CD4-positive, alpha-beta T cell (primary cell): ENCODE data around the gene ZNF888. TPM values are rescaled to one million over a fixed set of nuclear protein-coding genes. Genes with fewer than 3 reads are reported as not detected.
A peak's percentile ranks its signal among the peaks of the same experiment; 100 is the strongest.
"Not testable (repeated sequence)": the region's sequence is repeated elsewhere in the genome, so short reads cannot be mapped to it uniquely, and the experiment has no call there.

Source experiments
- ATAC-seq: fragments of 200-7000 bp; cut with Tn5 transposase; one replicate; pipeline ENCODE4 v1.10.0; 2022; ENCODE audit warnings: mild to moderate bottlenecking; ENCODE audit not compliant: poor library complexity
- CTCF ChIA-PET: fragments of 350-600 bp; sonication (Branson Sonifier 250); formaldehyde crosslinking; loops from one replicate; lab custom pipeline; 2021; ENCODE audit warnings: antibody characterized with exemption, inconsistent platforms; lab: Charles Lee
- POLR2A ChIA-PET: fragments of 350-600 bp; sonication (Branson Sonifier 250); formaldehyde crosslinking; loops from one replicate; lab custom pipeline; 2021; ENCODE audit warnings: antibody characterized with exemption, inconsistent platforms; lab: Charles Lee
- DNase-seq, 14 experiments: peaks; one replicate each; pipeline ENCODE4 v3.0.0-alpha.2; 2013 to 2020; ENCODE audit warnings: mixed read lengths in 2 of 14
- H3K27ac ChIP-seq, 2 donors: one replicate each; pipeline versions ENCODE4 v1.5.1 to v1.7.0; 2013; ENCODE audit warnings: low read length in 2 of 2, low read depth in 1 of 2, mild to moderate bottlenecking in 1 of 2
- H3K27me3 ChIP-seq, 2 experiments: 1 replicate in 1 of 2; 2 replicates in 1 of 2; pipeline versions ENCODE4 v1.6.1 to v1.7.0; 2013; ENCODE audit warnings: low read length in 2 of 2, control low read depth in 1 of 2, mild to moderate bottlenecking in 1 of 2, moderate library complexity in 1 of 2; ENCODE audit not compliant: insufficient read depth in 2 of 2, control insufficient read depth in 1 of 2
- H3K36me3 ChIP-seq: one replicate; pipeline ENCODE4 v1.6.1; 2013; ENCODE audit warnings: low read length, control low read depth; ENCODE audit not compliant: insufficient read depth
- H3K4me1 ChIP-seq: one replicate; pipeline ENCODE4 v1.6.1; 2013; ENCODE audit warnings: low read length, control low read depth; ENCODE audit not compliant: insufficient read depth
- H3K4me3 ChIP-seq: one replicate; pipeline ENCODE4 v1.5.1; 2013; ENCODE audit warnings: mild to moderate bottlenecking, low read length, moderate library complexity
- H3K9me3 ChIP-seq, 2 experiments: 1 replicate in 1 of 2; 2 replicates in 1 of 2; pipeline versions ENCODE4 v1.6.1 to v1.7.0; 2013; ENCODE audit warnings: low read length in 2 of 2, mild to moderate bottlenecking in 2 of 2, control low read depth in 1 of 2, moderate library complexity in 1 of 2; ENCODE audit not compliant: control insufficient read depth in 1 of 2, insufficient read depth in 1 of 2
- H3K27ac Mint-ChIP-seq: one replicate; pipeline ENCODE4 v1.8.0; 2020; ENCODE audit warnings: mixed read lengths
- H3K27me3 Mint-ChIP-seq: one replicate; pipeline ENCODE4 v1.8.0; 2021; ENCODE audit warnings: mixed read lengths
- H3K36me3 Mint-ChIP-seq: one replicate; pipeline ENCODE4 v1.8.0; 2021; ENCODE audit warnings: low read depth, mixed read lengths
- H3K4me1 Mint-ChIP-seq: one replicate; pipeline ENCODE4 v1.8.0; 2021; ENCODE audit warnings: low read depth, mixed read lengths
- H3K4me3 Mint-ChIP-seq: one replicate; pipeline ENCODE4 v1.8.0; 2020; ENCODE audit warnings: mild to moderate bottlenecking, mixed read lengths
- H3K9me3 Mint-ChIP-seq: one replicate; pipeline ENCODE4 v1.8.0; 2020; ENCODE audit warnings: mixed read lengths
- intact Hi-C, 2 experiments: fragments of 100-400 bp; cut with DNase I in 1 of 2; cut with micrococcal nuclease in 1 of 2; formaldehyde crosslinking; loops; one replicate each; pipeline versions ENCODE4 v1.15.1 to v1.9.0; 2023 to 2025; cut with DNase I, micrococcal nuclease
- total RNA-seq, 174 experiments: library from RNA in 2 of 174; stranded (reverse) in 2 of 174; gene quantifications; one replicate each; pipeline ENCODE4 v1.2.3 and lab custom pipeline; 2021 to 2026
- TF ChIP-seq, protein P1 (sequence below): fragments of 200-600 bp; IDR thresholded peaks from one replicate; pipeline ENCODE4 v1.8.0; 2022; ENCODE audit warnings: antibody characterized with exemption, mild to moderate bottlenecking

The ZNF888 gene
- total RNA-seq, 2 experiments from 2014 or later: 2.5 to 3.0 TPM

DNA sequence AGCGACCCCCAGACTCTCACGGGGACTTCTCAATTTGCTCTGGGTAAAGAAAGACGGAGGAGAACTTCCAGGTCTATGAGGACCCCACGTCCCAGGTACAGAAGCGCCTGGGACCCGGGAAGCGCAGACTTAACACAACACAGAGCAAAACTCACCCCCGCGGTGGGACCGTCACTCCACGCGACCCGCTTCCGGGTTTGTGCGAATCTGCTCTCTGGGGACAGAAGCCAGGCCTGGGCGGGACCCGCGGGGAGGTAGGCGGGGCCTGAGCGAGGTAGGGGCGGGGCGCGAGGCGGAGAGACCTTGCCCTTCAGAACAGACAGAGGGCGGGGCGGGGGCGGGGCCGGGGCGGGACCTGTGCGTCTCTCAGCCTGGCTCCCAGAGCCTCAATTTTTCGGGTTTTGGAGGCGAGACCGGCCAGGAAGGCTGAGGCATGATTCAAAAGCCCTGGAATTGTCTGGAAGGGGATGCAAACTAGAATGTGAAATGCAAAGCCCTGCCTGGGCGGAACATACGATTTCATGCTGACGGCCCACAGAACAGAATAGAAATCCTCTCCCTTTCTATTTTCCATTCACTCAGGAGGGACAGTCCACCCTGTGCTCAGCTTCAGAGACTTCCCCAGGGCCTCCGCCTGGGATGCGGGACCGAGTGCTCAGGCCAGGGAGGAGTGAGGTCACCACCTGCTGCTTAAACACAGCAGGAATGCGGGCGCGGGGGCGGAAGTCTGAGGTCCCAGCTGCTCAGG lies 19.3 kb upstream of the ZNF888 start:
- intact Hi-C loops: loop anchor here (1.0 to 10.0 kb wide), 8 partner anchors 19 to 392 kb away; partner anchors contain the start of genes ZNF816 (in 2 of the 2), ZNF888 (in 2 of the 2), ZNF160 (in 1 of the 2) and ZNF320 (in 1 of the 2)
- Mint-ChIP-seq H3K36me3 (peaks cover 45% of the 10 kb centered on the region), H3K9me3 (no peaks in the 10 kb centered on the region), H3K27me3 (no peaks in the 10 kb centered on the region), H3K4me1 (peaks cover 29% of the 10 kb centered on the region), H3K27ac (peak overlapping the region; percentile 91), H3K4me3 (peak overlapping the region; percentile 97)
- peak overlapping the region; percentile 92 for H3K4me3 ChIP-seq
- TF ChIP-seq, protein P1, sequence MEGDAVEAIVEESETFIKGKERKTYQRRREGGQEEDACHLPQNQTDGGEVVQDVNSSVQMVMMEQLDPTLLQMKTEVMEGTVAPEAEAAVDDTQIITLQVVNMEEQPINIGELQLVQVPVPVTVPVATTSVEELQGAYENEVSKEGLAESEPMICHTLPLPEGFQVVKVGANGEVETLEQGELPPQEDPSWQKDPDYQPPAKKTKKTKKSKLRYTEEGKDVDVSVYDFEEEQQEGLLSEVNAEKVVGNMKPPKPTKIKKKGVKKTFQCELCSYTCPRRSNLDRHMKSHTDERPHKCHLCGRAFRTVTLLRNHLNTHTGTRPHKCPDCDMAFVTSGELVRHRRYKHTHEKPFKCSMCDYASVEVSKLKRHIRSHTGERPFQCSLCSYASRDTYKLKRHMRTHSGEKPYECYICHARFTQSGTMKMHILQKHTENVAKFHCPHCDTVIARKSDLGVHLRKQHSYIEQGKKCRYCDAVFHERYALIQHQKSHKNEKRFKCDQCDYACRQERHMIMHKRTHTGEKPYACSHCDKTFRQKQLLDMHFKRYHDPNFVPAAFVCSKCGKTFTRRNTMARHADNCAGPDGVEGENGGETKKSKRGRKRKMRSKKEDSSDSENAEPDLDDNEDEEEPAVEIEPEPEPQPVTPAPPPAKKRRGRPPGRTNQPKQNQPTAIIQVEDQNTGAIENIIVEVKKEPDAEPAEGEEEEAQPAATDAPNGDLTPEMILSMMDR: no peak
- ChIA-PET CTCF (no interaction called here), POLR2A (interaction anchor here (1.8 kb wide), 1 partner anchor 20 kb away, joined by 5 read pairs; the partner anchor contains the start of gene ZNF816)
- DNase-seq (peak; percentile 89 to 97 (median 94)), ATAC-seq (peak; percentile 99)
- H3K27me3 ChIP-seq: no peaks in the 10 kb centered on the region
- peak overlapping the region; percentile 35 to 78 for H3K27ac ChIP-seq
- H3K9me3 ChIP-seq: peaks cover 16 to 68% of the 10 kb centered on the region in 2 experiments
- H3K4me1 ChIP-seq: peaks cover 24% of the 10 kb centered on the region
- H3K36me3 ChIP-seq: no peaks in the 10 kb centered on the region

DNA sequence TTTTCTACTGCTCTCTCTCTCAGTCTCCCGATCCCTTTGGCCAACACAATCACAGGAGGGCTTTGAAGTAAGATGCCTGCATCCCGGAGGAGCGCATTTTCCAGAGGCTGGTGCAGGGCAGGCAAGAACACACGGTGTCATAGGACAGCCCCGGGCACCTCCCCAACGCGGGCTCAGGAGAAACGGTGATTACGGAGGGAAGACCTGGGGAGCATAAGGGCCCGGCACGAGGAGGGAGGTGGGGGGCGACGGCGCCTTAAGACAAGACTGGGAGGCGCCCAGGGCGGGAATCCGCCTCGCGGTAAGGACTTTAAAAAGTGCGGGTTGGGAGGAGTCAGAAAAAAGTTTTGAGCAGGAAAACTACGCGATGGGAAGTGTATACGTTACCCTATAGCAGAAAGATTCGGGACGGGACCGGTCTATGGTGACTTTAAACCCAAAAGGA lies 18.7 kb upstream of the ZNF888 start:
- ATAC-seq (peak; percentile 28), DNase-seq (peak in 7 of 14 experiments; percentile 1 to 49 (median 25))
- intact Hi-C loops: loop anchor here (1.0 to 10.0 kb wide), 8 partner anchors 19 to 393 kb away; partner anchors contain the start of genes ZNF816 (in 2 of the 2), ZNF888 (in 2 of the 2), ZNF160 (in 1 of the 2) and ZNF320 (in 1 of the 2)
- ChIA-PET POLR2A (interaction anchor here (0.7 kb wide), 1 partner anchor 17 kb away, joined by 3 read pairs; no protein-coding TSS in a partner anchor), CTCF (no interaction called here)
- no peaks in the 10 kb centered on the region for H3K27me3 ChIP-seq
- peaks cover 15 to 68% of the 10 kb centered on the region in 2 experiments for H3K9me3 ChIP-seq
- peaks cover 24% of the 10 kb centered on the region for H3K4me1 ChIP-seq
- TF ChIP-seq, protein P1: no peak
- peak overlapping the region; percentile 92 for H3K4me3 ChIP-seq
- Mint-ChIP-seq H3K27me3 (no peaks in the 10 kb centered on the region), H3K27ac (peak overlapping the region; percentile 91), H3K4me3 (peak overlapping the region; percentile 97), H3K4me1 (peaks cover 29% of the 10 kb centered on the region), H3K9me3 (peaks cover under 1% of the 10 kb centered on the region), H3K36me3 (peaks cover 51% of the 10 kb centered on the region)
- H3K36me3 ChIP-seq: peaks cover 5% of the 10 kb centered on the region
- peak overlapping the region in 1 of 2 donors; percentile 78 for H3K27ac ChIP-seq

DNA sequence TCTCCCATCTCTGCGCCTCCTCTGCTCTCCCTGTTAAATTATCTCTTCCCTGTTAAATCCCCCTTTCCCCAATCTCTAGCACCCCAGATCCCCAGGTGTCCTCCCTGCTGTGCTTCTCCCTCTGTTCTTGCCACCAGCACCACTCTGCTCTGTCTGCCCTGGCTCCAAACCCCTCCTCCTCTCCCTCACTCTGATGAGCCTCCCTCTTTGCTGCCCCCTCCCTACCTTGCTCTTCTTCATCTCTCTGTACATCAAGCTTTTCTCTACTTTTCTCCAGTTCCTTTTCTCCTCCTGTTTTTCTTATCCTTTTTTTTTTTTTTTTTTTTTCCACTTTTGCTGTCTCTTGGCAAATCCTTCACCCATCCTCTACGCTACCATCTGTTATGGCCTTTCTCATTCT lies 18.3 kb upstream of the ZNF888 start:
- Mint-ChIP-seq H3K27ac (peak overlapping the region; percentile 91), H3K4me1 (peaks cover 29% of the 10 kb centered on the region), H3K36me3 (peaks cover 55% of the 10 kb centered on the region), H3K4me3 (peak overlapping the region; percentile 97)
- H3K27ac ChIP-seq, ATAC-seq, H3K9me3 Mint-ChIP-seq, H3K27me3 ChIP-seq, CTCF ChIA-PET, H3K36me3 ChIP-seq, H3K27me3 Mint-ChIP-seq: not testable (repeated sequence)
- POLR2A ChIA-PET: interaction anchor here (0.7 kb wide), 1 partner anchor 18 kb away, joined by 3 read pairs; no protein-coding TSS in a partner anchor
- Histone ChIP-seq H3K4me3 (peak overlapping the region; percentile 92), H3K9me3 (peaks cover 15 to 68% of the 10 kb centered on the region in 2 experiments), H3K4me1 (peaks cover 24% of the 10 kb centered on the region)
- intact Hi-C loops: loop anchor here in 1 of 2 experiments (5.0 to 10.0 kb wide), 3 partner anchors 157 to 393 kb away; partner anchors contain the start of genes ZNF160, ZNF600 and ZNF845
- peak in 1 of 14 experiments; percentile 13 for DNase-seq

GRCh38 chr19:52940905-52941304 lies 17.7 kb upstream of the ZNF888 start:
- peaks cover 24% of the 10 kb centered on the region for H3K4me1 ChIP-seq
- ChIA-PET POLR2A (interaction anchor here (0.7 kb wide), 1 partner anchor 18 kb away, joined by 3 read pairs; no protein-coding TSS in a partner anchor), CTCF (interaction anchor here (0.7 kb wide), 1 partner anchor 234 kb away, joined by 3 read pairs; no protein-coding TSS in a partner anchor)
- Mint-ChIP-seq H3K4me3 (peak overlapping the region; percentile 97), H3K4me1 (peaks cover 29% of the 10 kb centered on the region), H3K27ac (peak overlapping the region; percentile 91), H3K36me3 (peaks cover 62% of the 10 kb centered on the region)
- H3K9me3 ChIP-seq: peaks cover 11 to 66% of the 10 kb centered on the region in 2 experiments
- H3K9me3 Mint-ChIP-seq, H3K27me3 Mint-ChIP-seq, H3K36me3 ChIP-seq, H3K4me3 ChIP-seq, H3K27me3 ChIP-seq, H3K27ac ChIP-seq, ATAC-seq, DNase-seq: not testable (repeated sequence)
- intact Hi-C loops: loop anchor here in 1 of 2 experiments (5.0 to 10.0 kb wide), 3 partner anchors 156 to 394 kb away; partner anchors contain the start of genes ZNF160, ZNF600 and ZNF845
